MCF 10A (cell line): ENCODE measurements around the gene ANKMY1. TPM values are rescaled to one million over a fixed set of nuclear protein-coding genes. Genes with fewer than 3 reads are reported as not detected.
A peak's percentile ranks its signal among the peaks of the same experiment; 100 is the strongest.

Experiments used
- BruUV-seq: library from RNA; stranded (reverse); fragments of 400-500 nt; replicated peaks from 2 replicates; lab custom pipeline; 2021; lab: Mats Ljungman, UMichigan
- CTCF ChIA-PET: fragments of 300-600 bp; sonication (Branson Sonifier 250); formaldehyde crosslinking; extraction: SDS; loops from one replicate; lab custom pipeline; 2021; ENCODE audit warnings: antibody characterized with exemption, inconsistent platforms; lab: Yijun Ruan, JAX
- POLR2A ChIA-PET: fragments of 300-600, 350-650 bp; sonication (Branson Sonifier 250); formaldehyde crosslinking; extraction: SDS; loops from one replicate; lab custom pipeline; 2020; ENCODE audit warnings: antibody characterized with exemption, inconsistent platforms; lab: Yijun Ruan, JAX
- DNase-seq: peaks from one replicate; pipeline ENCODE4 v3.0.0-alpha.2; 2018; ENCODE audit not compliant: unreplicated experiment
- H3K27ac Mint-ChIP-seq: one replicate; pipeline ENCODE4 v1.8.0; 2022; ENCODE audit warnings: mild to moderate bottlenecking, low read depth, mixed read lengths; ENCODE audit not compliant: unreplicated experiment
- H3K27me3 Mint-ChIP-seq: one replicate; pipeline ENCODE4 v1.8.0; 2022; ENCODE audit warnings: mixed read lengths; ENCODE audit not compliant: insufficient read depth, unreplicated experiment
- H3K36me3 Mint-ChIP-seq: one replicate; pipeline ENCODE4 v1.8.0; 2022; ENCODE audit warnings: mild to moderate bottlenecking, moderate library complexity, mixed read lengths; ENCODE audit not compliant: insufficient read depth, unreplicated experiment
- H3K4me1 Mint-ChIP-seq: one replicate; pipeline ENCODE4 v1.8.0; 2022; ENCODE audit warnings: mixed read lengths; ENCODE audit not compliant: insufficient read depth, unreplicated experiment
- H3K4me3 Mint-ChIP-seq: one replicate; pipeline ENCODE4 v1.8.0; 2022; ENCODE audit warnings: mild to moderate bottlenecking, moderate library complexity, mixed read lengths; ENCODE audit not compliant: unreplicated experiment
- H3K9me3 Mint-ChIP-seq: one replicate; pipeline ENCODE4 v1.8.0; 2022; ENCODE audit warnings: mixed read lengths; ENCODE audit not compliant: unreplicated experiment
- CTCF ChIP-seq: fragments of 200-600 bp; IDR thresholded peaks from one replicate; pipeline ENCODE4 v1.8.0; 2022; ENCODE audit warnings: antibody characterized with exemption, mild to moderate bottlenecking; ENCODE audit not compliant: unreplicated experiment
- intact Hi-C: fragments of 100-400 bp; cut with micrococcal nuclease; formaldehyde crosslinking; loops from 2 replicates; pipeline ENCODE4 v1.14.1; 2022
- total RNA-seq: library from RNA; stranded (reverse); gene quantifications from 2 replicates; pipeline ENCODE4 v1.2.3, GENCODE V29; 2022

The ANKMY1 gene
- total RNA-seq, 1 experiment from 2014 or later, result 22.2 TPM

- intact Hi-C loops, result loop anchor here (5.0 kb wide), 1 partner anchor 57 kb away; the partner anchor contains the start of gene RNPEPL1
- BruUV-seq, result no TSS peak
- no peak overlapping the region for H3K4me3 Mint-ChIP-seq
- H3K27ac Mint-ChIP-seq, result peak overlapping the region; percentile 43
- TF ChIP-seq CTCF, result no peak
- no peaks in the 10 kb centered on the region for H3K27me3 Mint-ChIP-seq
- peaks cover 12% of the 10 kb centered on the region for H3K4me1 Mint-ChIP-seq
- ChIA-PET POLR2A (no interaction called here), CTCF (interaction anchor here (5.3 kb wide), 1 partner anchor 329 kb away, joined by 63 read pairs; no protein-coding TSS in a partner anchor)
- DNase-seq, result no peak
- peaks cover 10% of the 10 kb centered on the region for H3K36me3 Mint-ChIP-seq
- H3K9me3 Mint-ChIP-seq, result no peaks in the 10 kb centered on the region
These were observed 47.1 kb downstream of the ANKMY1 start for GRCh38 chr2:240510513-240511210.

GRCh38 chr2:240509667-240510512, 47.9 kb downstream of the ANKMY1 start:
- DNase-seq, result no peak
- H3K36me3 Mint-ChIP-seq, result peaks cover 16% of the 10 kb centered on the region
- CTCF ChIA-PET, result no interaction called here
- POLR2A ChIA-PET, result no interaction called here
- peak overlapping the region; percentile 43 for H3K27ac Mint-ChIP-seq
- intact Hi-C loops, result loop anchor here (5.0 kb wide), 1 partner anchor 57 kb away; the partner anchor contains the start of gene RNPEPL1
- H3K4me1 Mint-ChIP-seq, result peaks cover 12% of the 10 kb centered on the region
- H3K4me3 Mint-ChIP-seq, result no peak overlapping the region
- H3K27me3 Mint-ChIP-seq, result no peaks in the 10 kb centered on the region
- TF ChIP-seq CTCF, result no peak
- no TSS peak for BruUV-seq
- no peaks in the 10 kb centered on the region for H3K9me3 Mint-ChIP-seq

- DNase-seq, result no peak
- H3K27me3 Mint-ChIP-seq, result no peaks in the 10 kb centered on the region
- peaks cover 7% of the 10 kb centered on the region for H3K4me1 Mint-ChIP-seq
- no TSS peak for BruUV-seq
- no peak overlapping the region for H3K4me3 Mint-ChIP-seq
- no peak overlapping the region for H3K27ac Mint-ChIP-seq
- ChIA-PET CTCF (interaction anchor here (0.6 to 0.8 kb wide), 2 partner anchors 9 to 60 kb away, joined by 4 to 7 read pairs; no protein-coding TSS in a partner anchor), POLR2A (no interaction called here)
- TF ChIP-seq CTCF, result no peak
- H3K9me3 Mint-ChIP-seq, result no peaks in the 10 kb centered on the region
- intact Hi-C loops, result no loop called here
- peaks cover 16% of the 10 kb centered on the region for H3K36me3 Mint-ChIP-seq
These were observed 48.8 kb downstream of the ANKMY1 start for GRCh38 chr2:240508832-240509545.
